HEK293 (cell line): ENCODE results near the gene HSD17B14.

Experiments
- ATF2 ChIP-seq: fragments of 450-650 bp; formaldehyde crosslinking; IDR thresholded peaks from 2 replicates; pipeline ENCODE4 v1.5.1; 2016; ENCODE audit warnings: missing biosample characterization, missing genetic modification characterization, low read depth
- BCL11B ChIP-seq: fragments of 450-650 bp; formaldehyde crosslinking; IDR thresholded peaks from 2 replicates; pipeline ENCODE4 v1.5.1; 2016; ENCODE audit warnings: low read depth, missing biosample characterization, missing genetic modification characterization
- HIC1 ChIP-seq: fragments of 450-650 bp; formaldehyde crosslinking; IDR thresholded peaks from 2 replicates; pipeline ENCODE4 v1.5.1; 2016; ENCODE audit warnings: missing biosample characterization, missing genetic modification characterization
- HOXD13 ChIP-seq: sonication (generic); formaldehyde crosslinking; IDR thresholded peaks from 2 replicates; pipeline ENCODE4 v1.8.0; 2022; ENCODE audit warnings: missing genetic modification reagents, borderline replicate concordance
- KLF1 ChIP-seq: fragments of 450-650 bp; formaldehyde crosslinking; IDR thresholded peaks from 2 replicates; pipeline ENCODE4 v1.5.1; 2016; ENCODE audit warnings: missing biosample characterization, missing genetic modification characterization
- KLF7 ChIP-seq: fragments of 450-650 bp; formaldehyde crosslinking; IDR thresholded peaks from 2 replicates; pipeline ENCODE4 v1.5.1; 2016; ENCODE audit warnings: missing biosample characterization, missing genetic modification characterization, borderline replicate concordance
- PRDM2 ChIP-seq: fragments of 450-650 bp; formaldehyde crosslinking; IDR thresholded peaks from 2 replicates; pipeline ENCODE4 v1.5.1; 2016; ENCODE audit warnings: missing biosample characterization, missing genetic modification characterization, borderline replicate concordance
- SP3 ChIP-seq: fragments of 450-650 bp; formaldehyde crosslinking; IDR thresholded peaks from 2 replicates; pipeline ENCODE4 v1.5.1; 2016; ENCODE audit warnings: missing biosample characterization, missing genetic modification characterization
- TCF7L2 ChIP-seq: IDR thresholded peaks from 2 replicates; pipeline ENCODE4 v1.6.1; 2011; ENCODE audit warnings: low read depth, mild to moderate bottlenecking, inconsistent platforms, low read length, moderate library complexity, borderline replicate concordance
- ZBTB1 ChIP-seq: fragments of 450-650 bp; formaldehyde crosslinking; IDR thresholded peaks from 2 replicates; pipeline ENCODE4 v1.5.1; 2016; ENCODE audit warnings: missing biosample characterization, missing genetic modification characterization
- ZBTB17 ChIP-seq: fragments of 450-650 bp; formaldehyde crosslinking; IDR thresholded peaks from 2 replicates; pipeline ENCODE4 v1.5.1; 2016; ENCODE audit warnings: missing biosample characterization, missing genetic modification characterization
- ZBTB20 ChIP-seq: fragments of 450-650 bp; formaldehyde crosslinking; IDR thresholded peaks from 2 replicates; pipeline ENCODE4 v1.5.1; 2016; ENCODE audit warnings: missing biosample characterization, missing genetic modification characterization
- ZFP69B ChIP-seq: fragments of 450-650 bp; formaldehyde crosslinking; IDR thresholded peaks from 2 replicates; pipeline ENCODE4 v1.5.1; 2016; ENCODE audit warnings: missing biosample characterization, missing genetic modification characterization
- ZNF175 ChIP-seq: fragments of 450-650 bp; formaldehyde crosslinking; IDR thresholded peaks from 2 replicates; pipeline ENCODE4 v1.5.1; 2016; ENCODE audit warnings: missing biosample characterization, missing genetic modification characterization
- ZNF354C ChIP-seq: fragments of 450-650 bp; formaldehyde crosslinking; IDR thresholded peaks from 2 replicates; pipeline ENCODE4 v1.5.1; 2016; ENCODE audit warnings: missing biosample characterization, missing genetic modification characterization, low read depth, borderline replicate concordance
- ZNF596 ChIP-seq: fragments of 450-650 bp; IDR thresholded peaks from 2 replicates; pipeline ENCODE4 v1.5.0; 2018; ENCODE audit warnings: missing biosample characterization, mild to moderate bottlenecking, missing genetic modification characterization, moderate library complexity
- ZNF624 ChIP-seq: fragments of 450-650 bp; formaldehyde crosslinking; IDR thresholded peaks from 2 replicates; pipeline ENCODE4 v1.5.1; 2017; ENCODE audit warnings: missing biosample characterization, missing genetic modification characterization
- ZNF626 ChIP-seq: fragments of 450-650 bp; sonication (Bioruptor Pico); formaldehyde crosslinking; IDR thresholded peaks from 2 replicates; pipeline ENCODE4 v1.5.1; 2018; ENCODE audit warnings: missing biosample characterization, missing genetic modification characterization, inconsistent platforms
- ZNF692 ChIP-seq: fragments of 450-650 bp; formaldehyde crosslinking; IDR thresholded peaks from 2 replicates; pipeline ENCODE4 v1.5.1; 2016; ENCODE audit warnings: missing biosample characterization, missing genetic modification characterization
- ZNF701 ChIP-seq: fragments of 450-650 bp; formaldehyde crosslinking; IDR thresholded peaks from 2 replicates; pipeline ENCODE4 v1.5.1; 2016; ENCODE audit warnings: missing biosample characterization, missing genetic modification characterization
- ZNF768 ChIP-seq: fragments of 450-650 bp; formaldehyde crosslinking; IDR thresholded peaks from 2 replicates; pipeline ENCODE4 v1.5.1; 2018; ENCODE audit warnings: missing biosample characterization, mild to moderate bottlenecking, missing genetic modification characterization
- ZSCAN23 ChIP-seq: fragments of 450-650 bp; formaldehyde crosslinking; IDR thresholded peaks from 2 replicates; pipeline ENCODE4 v1.5.1; 2016; ENCODE audit warnings: missing biosample characterization, missing genetic modification characterization
- TF ChIP-seq, protein P1 (sequence below): fragments of 450-650 bp; formaldehyde crosslinking; optimal IDR thresholded peaks from 2 replicates; pipeline ENCODE3; 2016; ENCODE audit warnings: missing biosample characterization, mild to moderate bottlenecking, missing genetic modification characterization
- TF ChIP-seq, protein P2 (sequence below): fragments of 450-650 bp; formaldehyde crosslinking; IDR thresholded peaks from 2 replicates; pipeline ENCODE4 v1.5.1; 2016; ENCODE audit warnings: missing biosample characterization, missing genetic modification characterization
- TF ChIP-seq, protein P3 (sequence below): fragments of 450-650 bp; formaldehyde crosslinking; IDR thresholded peaks from 2 replicates; pipeline ENCODE4 v1.5.1; 2017; ENCODE audit warnings: missing biosample characterization, missing genetic modification characterization

The HSD17B14 gene

DNA sequence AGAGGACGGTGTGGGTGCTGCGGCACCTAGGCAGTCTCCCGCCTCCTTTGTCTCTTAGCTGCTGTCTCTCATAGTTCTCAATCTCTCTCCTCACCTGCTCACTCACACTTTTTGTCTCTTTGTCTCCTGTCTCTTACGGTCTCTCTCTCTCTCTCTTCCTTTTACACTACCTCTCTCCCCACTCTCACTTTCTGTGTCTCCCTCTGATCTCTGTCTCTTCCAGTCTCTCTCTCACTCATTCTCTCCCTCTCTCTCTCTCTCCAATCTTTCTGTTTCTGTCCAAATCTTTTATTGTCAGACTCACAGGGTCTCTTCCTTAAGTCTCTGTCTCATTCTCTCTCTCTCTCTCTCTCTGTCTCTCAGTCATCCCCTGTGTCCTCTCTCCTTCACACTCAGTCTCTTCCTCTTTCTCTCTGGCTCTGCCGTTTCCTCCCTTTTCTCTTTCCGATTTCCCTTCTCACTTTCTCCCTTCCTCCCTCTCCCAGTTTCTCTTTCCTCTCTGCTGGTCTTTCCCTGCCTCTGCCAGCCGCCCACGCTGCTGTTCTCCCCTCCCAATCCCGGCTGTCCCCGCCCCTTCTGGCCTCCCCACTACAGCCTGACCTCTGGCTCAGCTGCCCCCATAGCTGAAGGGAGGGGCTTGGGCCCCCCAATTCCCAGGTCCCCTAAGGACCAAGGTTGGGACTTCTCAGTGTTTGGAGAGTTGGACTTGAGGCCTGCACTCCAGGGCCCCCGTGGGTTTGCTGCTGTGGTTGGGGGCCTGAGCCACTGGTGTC is 32.0 kb upstream of the HSD17B14 start, which contains the start of gene PLEKHA4 (continued):
- TF ChIP-seq ZFP69B (tag by site-specific recombination) = peak; percentile 54
- TF ChIP-seq, protein P1, sequence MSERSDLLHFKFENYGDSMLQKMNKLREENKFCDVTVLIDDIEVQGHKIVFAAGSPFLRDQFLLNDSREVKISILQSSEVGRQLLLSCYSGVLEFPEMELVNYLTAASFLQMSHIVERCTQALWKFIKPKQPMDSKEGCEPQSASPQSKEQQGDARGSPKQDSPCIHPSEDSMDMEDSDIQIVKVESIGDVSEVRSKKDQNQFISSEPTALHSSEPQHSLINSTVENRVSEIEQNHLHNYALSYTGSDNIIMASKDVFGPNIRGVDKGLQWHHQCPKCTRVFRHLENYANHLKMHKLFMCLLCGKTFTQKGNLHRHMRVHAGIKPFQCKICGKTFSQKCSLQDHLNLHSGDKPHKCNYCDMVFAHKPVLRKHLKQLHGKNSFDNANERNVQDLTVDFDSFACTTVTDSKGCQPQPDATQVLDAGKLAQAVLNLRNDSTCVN (tag by site-specific recombination) = no peak
- TF ChIP-seq PRDM2 (tag by site-specific recombination) = no peak
- TF ChIP-seq ZBTB17 (tag by site-specific recombination) = peak; percentile 76; the same call in 1 of the 2 replicates
- no peak for TF ChIP-seq KLF1
- peak; percentile 86 for TF ChIP-seq ZNF596 (tag by site-specific recombination)
- TF ChIP-seq ZNF626 = no peak
- no peak for TF ChIP-seq BCL11B (tag by site-specific recombination)
- TF ChIP-seq ZBTB20 (tag by site-specific recombination) = no peak
- no peak for TF ChIP-seq KLF7 (tag by site-specific recombination)
- no peak for TF ChIP-seq ZBTB1 (tag by site-specific recombination)
- no peak for TF ChIP-seq ZNF354C (tag by site-specific recombination)
- TF ChIP-seq TCF7L2 = no peak
- no peak for TF ChIP-seq HIC1 (tag by site-specific recombination)
- TF ChIP-seq HOXD13 (CRISPR knock-in tag) = no peak
- TF ChIP-seq, protein P2, sequence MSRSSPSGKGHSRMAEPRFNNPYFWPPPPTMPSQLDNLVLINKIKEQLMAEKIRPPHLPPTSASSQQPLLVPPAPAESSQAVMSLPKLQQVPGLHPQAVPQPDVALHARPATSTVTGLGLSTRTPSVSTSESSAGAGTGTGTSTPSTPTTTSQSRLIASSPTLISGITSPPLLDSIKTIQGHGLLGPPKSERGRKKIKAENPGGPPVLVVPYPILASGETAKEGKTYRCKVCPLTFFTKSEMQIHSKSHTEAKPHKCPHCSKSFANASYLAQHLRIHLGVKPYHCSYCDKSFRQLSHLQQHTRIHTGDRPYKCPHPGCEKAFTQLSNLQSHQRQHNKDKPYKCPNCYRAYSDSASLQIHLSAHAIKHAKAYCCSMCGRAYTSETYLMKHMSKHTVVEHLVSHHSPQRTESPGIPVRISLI (tag by site-specific recombination) = no peak
- no peak for TF ChIP-seq ZNF692 (tag by site-specific recombination)
- TF ChIP-seq ZNF701 (tag by site-specific recombination) = no peak
- peak; percentile 65 for TF ChIP-seq SP3
- no peak for TF ChIP-seq ZNF768 (tag by site-specific recombination)
- TF ChIP-seq ZSCAN23 (tag by site-specific recombination) = no peak; the same call in 1 of the 2 replicates
- TF ChIP-seq ZNF175 (tag by site-specific recombination) = no peak
- no peak for TF ChIP-seq ATF2 (tag by site-specific recombination)
- no peak for TF ChIP-seq ZNF624
- TF ChIP-seq, protein P3, sequence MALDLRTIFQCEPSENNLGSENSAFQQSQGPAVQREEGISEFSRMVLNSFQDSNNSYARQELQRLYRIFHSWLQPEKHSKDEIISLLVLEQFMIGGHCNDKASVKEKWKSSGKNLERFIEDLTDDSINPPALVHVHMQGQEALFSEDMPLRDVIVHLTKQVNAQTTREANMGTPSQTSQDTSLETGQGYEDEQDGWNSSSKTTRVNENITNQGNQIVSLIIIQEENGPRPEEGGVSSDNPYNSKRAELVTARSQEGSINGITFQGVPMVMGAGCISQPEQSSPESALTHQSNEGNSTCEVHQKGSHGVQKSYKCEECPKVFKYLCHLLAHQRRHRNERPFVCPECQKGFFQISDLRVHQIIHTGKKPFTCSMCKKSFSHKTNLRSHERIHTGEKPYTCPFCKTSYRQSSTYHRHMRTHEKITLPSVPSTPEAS (tag by site-specific recombination) = no peak
